SK-N-SH treated with all-trans-retinoic acid at 6 μM for 48 hours (cell line): ENCODE measurements around the gene DMRTB1.

Experiments
- ATAC-seq: fragments of 200-7000 bp; cut with Tn5 transposase; 3 replicates; pipeline ENCODE4 v1.9.1; 2020; ENCODE audit warnings: mild to moderate bottlenecking, moderate library complexity
- ARNTL ChIP-seq: fragments of 450-650 bp; formaldehyde crosslinking; IDR thresholded peaks from 2 replicates; pipeline ENCODE4 v1.5.0; 2020; ENCODE audit warnings: low read depth, mild to moderate bottlenecking, moderate library complexity, borderline replicate concordance
- BACH2 ChIP-seq: fragments of 250-450 bp; sonication (Bioruptor Pico); IDR thresholded peaks from 2 replicates; pipeline ENCODE4 v1.9.0; 2021; ENCODE audit warnings: mild to moderate bottlenecking, borderline replicate concordance
- CREB5 ChIP-seq: fragments of 250-450 bp; sonication (Bioruptor Pico); IDR thresholded peaks from 2 replicates; pipeline ENCODE4 v1.5.1; 2020; ENCODE audit warnings: low read depth, mild to moderate bottlenecking, moderate library complexity
- CSDC2 ChIP-seq: fragments of 250-450 bp; sonication (Bioruptor Pico); IDR thresholded peaks from 2 replicates; pipeline ENCODE4 v1.5.0; 2020; ENCODE audit warnings: mild to moderate bottlenecking, moderate library complexity
- CSRNP3 ChIP-seq: fragments of 250-450 bp; sonication (Bioruptor Pico); IDR thresholded peaks from 2 replicates; pipeline ENCODE4 v1.5.1; 2021; ENCODE audit warnings: mild to moderate bottlenecking, moderate library complexity
- ISL1 ChIP-seq: fragments of 250-450 bp; sonication (Bioruptor Pico); IDR thresholded peaks from 2 replicates; pipeline ENCODE4 v2.1.2; 2022; ENCODE audit warnings: mild to moderate bottlenecking, moderate library complexity
- OSR1 ChIP-seq: fragments of 250-450 bp; sonication (Bioruptor Pico); IDR thresholded peaks from 2 replicates; pipeline ENCODE4 v1.8.0; 2022; ENCODE audit warnings: moderate library complexity, mild to moderate bottlenecking, inconsistent platforms
- PATZ1 ChIP-seq: fragments of 250-450 bp; sonication (Bioruptor Pico); IDR thresholded peaks from 2 replicates; pipeline ENCODE4 v1.8.0; 2020; ENCODE audit warnings: mild to moderate bottlenecking, moderate library complexity, borderline replicate concordance
- POU6F1 ChIP-seq: fragments of 250-450 bp; sonication (Bioruptor Pico); IDR thresholded peaks from 2 replicates; pipeline ENCODE4 v1.8.0; 2021; ENCODE audit warnings: low read depth, mild to moderate bottlenecking, moderate library complexity, borderline replicate concordance
- PPARA ChIP-seq: fragments of 250-450 bp; sonication (Bioruptor Pico); IDR thresholded peaks from 2 replicates; pipeline ENCODE4 v1.5.0; 2020; ENCODE audit warnings: mild to moderate bottlenecking, borderline replicate concordance
- RARB ChIP-seq: fragments of 250-450 bp; sonication (Bioruptor Pico); IDR thresholded peaks from 2 replicates; pipeline ENCODE4 v1.8.0; 2021; ENCODE audit warnings: mild to moderate bottlenecking, moderate library complexity
- SNAI2 ChIP-seq: fragments of 250-450 bp; sonication (Bioruptor Pico); IDR thresholded peaks from 2 replicates; pipeline ENCODE4 v1.5.0; 2020; ENCODE audit warnings: mild to moderate bottlenecking, moderate library complexity
- TCF4 ChIP-seq: fragments of 250-450 bp; sonication (Bioruptor Pico); IDR thresholded peaks from 2 replicates; pipeline ENCODE4 v1.8.0; 2021; ENCODE audit warnings: mild to moderate bottlenecking, moderate library complexity, borderline replicate concordance
- TOX ChIP-seq: fragments of 250-450 bp; sonication (Bioruptor Pico); IDR thresholded peaks from 2 replicates; pipeline ENCODE4 v1.8.0; 2021; ENCODE audit warnings: mild to moderate bottlenecking, moderate library complexity, borderline replicate concordance
- TSHZ2 ChIP-seq: fragments of 250-450 bp; sonication (Bioruptor Pico); IDR thresholded peaks from 2 replicates; pipeline ENCODE4 v1.5.0; 2020; ENCODE audit warnings: mild to moderate bottlenecking, moderate library complexity
- ZC3H10 ChIP-seq: fragments of 250-450 bp; sonication (Bioruptor Pico); IDR thresholded peaks from 2 replicates; pipeline ENCODE4 v1.5.1; 2021; ENCODE audit warnings: mild to moderate bottlenecking, moderate library complexity
- ZFP3 ChIP-seq: fragments of 250-450 bp; sonication (Bioruptor Pico); IDR thresholded peaks from 2 replicates; pipeline ENCODE4 v1.5.0; 2020; ENCODE audit warnings: mild to moderate bottlenecking, moderate library complexity
- ZFP30 ChIP-seq: fragments of 450-650 bp; formaldehyde crosslinking; IDR thresholded peaks from 2 replicates; pipeline ENCODE4 v1.5.0; 2022; ENCODE audit warnings: mild to moderate bottlenecking, moderate library complexity
- ZNF565 ChIP-seq: fragments of 450-650 bp; formaldehyde crosslinking; conservative IDR thresholded peaks from 2 replicates; pipeline ENCODE4 v1.5.0; 2020; ENCODE audit warnings: low read depth, mild to moderate bottlenecking, moderate library complexity
- ZNF70 ChIP-seq: fragments of 450-650 bp; formaldehyde crosslinking; IDR thresholded peaks from 2 replicates; pipeline ENCODE4 v1.5.0; 2020; ENCODE audit warnings: mild to moderate bottlenecking, moderate library complexity
- ZNF8 ChIP-seq: fragments of 450-650 bp; formaldehyde crosslinking; IDR thresholded peaks from 2 replicates; pipeline ENCODE4 v1.5.0; 2020; ENCODE audit warnings: mild to moderate bottlenecking, moderate library complexity

Gene DMRTB1

GRCh38 chr1:53460666-53461322 lies 1.6 kb downstream of the DMRTB1 start:
- TF ChIP-seq RARB (CRISPR knock-in tag) (no peak), PPARA (no peak), ISL1 (no peak), ZFP30 (CRISPR knock-in tag) (no peak), CREB5 (CRISPR knock-in tag) (no peak), TSHZ2 (CRISPR knock-in tag) (no peak), PATZ1 (no peak), CSDC2 (no peak), ZNF8 (no peak), ZNF565 (no peak), ARNTL (no peak), TOX (CRISPR knock-in tag) (no peak), ZNF70 (no peak), BACH2 (no peak), TCF4 (CRISPR knock-in tag) (no peak), ZC3H10 (CRISPR knock-in tag) (no peak), ZFP3 (no peak)

GRCh38 chr1:53461323-53462044 lies 2.3 kb downstream of the DMRTB1 start:
- no peak for TF ChIP-seq OSR1 (CRISPR knock-in tag)
- no peak for TF ChIP-seq ZC3H10 (CRISPR knock-in tag)
- TF ChIP-seq CREB5 (CRISPR knock-in tag): no peak
- TF ChIP-seq RARB (CRISPR knock-in tag): no peak
- no peak for TF ChIP-seq ZNF565
- no peak for TF ChIP-seq ISL1
- no peak for TF ChIP-seq SNAI2
- no peak for TF ChIP-seq PPARA
- TF ChIP-seq POU6F1 (CRISPR knock-in tag): no peak
- no peak for TF ChIP-seq ZNF70
- TF ChIP-seq ZFP3: no peak
- TF ChIP-seq ZNF8: no peak
- TF ChIP-seq BACH2: no peak
- no peak for TF ChIP-seq CSRNP3 (CRISPR knock-in tag)
- TF ChIP-seq ZFP30 (CRISPR knock-in tag): no peak
- TF ChIP-seq TOX (CRISPR knock-in tag): no peak
- no peak for TF ChIP-seq TCF4 (CRISPR knock-in tag)
- TF ChIP-seq, all 23 proteins: peak for 0
- no peak for ATAC-seq

More at GRCh38 chr1:53460666-53461322, 1.6 kb downstream of the DMRTB1 start:
- ATAC-seq: no peak
